Measurements from ENCODE around the gene FARP1.

FARP1 gene

GRCh38 chr13:98473788-98474144 lies 330.9 kb downstream of the FARP1 start:
- no peaks in the 10 kb centered on the region for H3F3A ChIP-seq (ENCODE audit: insufficient read depth)
- no peaks in the 10 kb centered on the region for H3K9me2 ChIP-seq (replicated peaks; ENCODE audit: insufficient read depth, low read length)
- H2AFZ ChIP-seq (ENCODE audit: low read depth, low read length, severe bottlenecking) = no peak overlapping the region
- no peak overlapping the region for H3K9ac ChIP-seq (ENCODE audit: low read length)
- H3K36me3 ChIP-seq (ENCODE audit: low read length) = no peaks in the 10 kb centered on the region
- no peaks in the 10 kb centered on the region for H3K9me3 ChIP-seq (ENCODE audit: insufficient read depth, low read length)
- TF ChIP-seq CTCF (IDR thresholded peaks at IDR 0.05; ENCODE audit: insufficient read depth, low read length, poor library complexity, severe bottlenecking) (no peak), EZH2phosphoT487 (conservative IDR thresholded peaks at IDR 0.05; ENCODE audit: low read length) (no peak)
- H3K4me2 ChIP-seq (ENCODE audit: low read depth, low read length, poor library complexity, severe bottlenecking) = no peak overlapping the region
- no peaks in the 10 kb centered on the region for H3K27me3 ChIP-seq (ENCODE audit: low read length)
- no peak overlapping the region for H3K4me3 ChIP-seq (ENCODE audit: insufficient read depth, low read length, poor library complexity, severe bottlenecking)
- no peaks in the 10 kb centered on the region for H3K79me2 ChIP-seq (ENCODE audit: insufficient read depth, low read length)
- no peaks in the 10 kb centered on the region for H4K20me1 ChIP-seq (ENCODE audit: low read depth, low read length)
- H3K27ac ChIP-seq (ENCODE audit: low read depth, low read length) = no peak overlapping the region

- Histone ChIP-seq H4K20me1 (ENCODE audit: low read depth, low read length) (no peaks in the 10 kb centered on the region), H3F3A (ENCODE audit: insufficient read depth) (no peaks in the 10 kb centered on the region), H3K4me3 (ENCODE audit: insufficient read depth, low read length, poor library complexity, severe bottlenecking) (no peak overlapping the region), H3K79me2 (ENCODE audit: insufficient read depth, low read length) (no peaks in the 10 kb centered on the region), H3K27me3 (ENCODE audit: low read length) (no peaks in the 10 kb centered on the region), H3K9ac (ENCODE audit: low read length) (no peak overlapping the region), H2AFZ (ENCODE audit: low read depth, low read length, severe bottlenecking) (no peak overlapping the region), H3K36me3 (ENCODE audit: low read length) (no peaks in the 10 kb centered on the region), H3K9me3 (ENCODE audit: insufficient read depth, low read length) (no peaks in the 10 kb centered on the region), H3K27ac (ENCODE audit: low read depth, low read length) (no peak overlapping the region), H3K9me2 (replicated peaks; ENCODE audit: insufficient read depth, low read length) (no peaks in the 10 kb centered on the region), H3K4me2 (ENCODE audit: low read depth, low read length, poor library complexity, severe bottlenecking) (no peak overlapping the region)
- TF ChIP-seq CTCF (IDR thresholded peaks at IDR 0.05; ENCODE audit: insufficient read depth, low read length, poor library complexity, severe bottlenecking) (no peak), EZH2phosphoT487 (conservative IDR thresholded peaks at IDR 0.05; ENCODE audit: low read length) (no peak)
These were observed 331.4 kb downstream of the FARP1 start for GRCh38 chr13:98474292-98474691.

GRCh38 chr13:98474761-98475160 lies 331.9 kb downstream of the FARP1 start:
- no peak overlapping the region for H3K27ac ChIP-seq (ENCODE audit: low read depth, low read length)

More at GRCh38 chr13:98474761-98475160, 331.9 kb downstream of the FARP1 start:
- Histone ChIP-seq H3K9me2 (replicated peaks; ENCODE audit: insufficient read depth, low read length) (no peaks in the 10 kb centered on the region), H2AFZ (ENCODE audit: low read depth, low read length, severe bottlenecking) (no peak overlapping the region), H3K4me3 (ENCODE audit: insufficient read depth, low read length, poor library complexity, severe bottlenecking) (no peak overlapping the region), H3K36me3 (ENCODE audit: low read length) (no peaks in the 10 kb centered on the region), H3K27me3 (ENCODE audit: low read length) (no peaks in the 10 kb centered on the region), H3F3A (ENCODE audit: insufficient read depth) (no peaks in the 10 kb centered on the region), H3K9me3 (ENCODE audit: insufficient read depth, low read length) (no peaks in the 10 kb centered on the region), H3K9ac (ENCODE audit: low read length) (no peak overlapping the region), H3K4me2 (ENCODE audit: low read depth, low read length, poor library complexity, severe bottlenecking) (no peak overlapping the region), H4K20me1 (ENCODE audit: low read depth, low read length) (no peaks in the 10 kb centered on the region), H3K79me2 (ENCODE audit: insufficient read depth, low read length) (no peaks in the 10 kb centered on the region)
- TF ChIP-seq EZH2phosphoT487 (conservative IDR thresholded peaks at IDR 0.05; ENCODE audit: low read length) (no peak), CTCF (IDR thresholded peaks at IDR 0.05; ENCODE audit: insufficient read depth, low read length, poor library complexity, severe bottlenecking) (no peak)

Data from SU-DHL-6 (cell line).